HepG2 (cell line): ENCODE measurements around the gene PXDC1. TPM values are rescaled to one million over a fixed set of nuclear protein-coding genes. Genes with fewer than 3 reads are reported as not detected.

Experiments used
- AKNA ChIP-seq: sonication (generic); formaldehyde crosslinking; IDR thresholded peaks from 2 replicates; pipeline ENCODE4 v1.4.0; 2020; ENCODE audit warnings: missing genetic modification reagents, borderline replicate concordance
- ATF5 ChIP-seq: sonication (generic); formaldehyde crosslinking; IDR thresholded peaks from 2 replicates; pipeline ENCODE4 v1.4.0; 2020; ENCODE audit warnings: mild to moderate bottlenecking, low read depth, missing genetic modification reagents
- DBP ChIP-seq: sonication (generic); formaldehyde crosslinking; IDR thresholded peaks from 2 replicates; pipeline ENCODE4 v1.4.0; 2020; ENCODE audit warnings: missing genetic modification reagents; ENCODE audit errors: not compliant biosample characterization
- EZH2 ChIP-seq: conservative IDR thresholded peaks from 2 replicates; pipeline ENCODE4 v1.6.1; 2012; ENCODE audit warnings: mild to moderate bottlenecking, low read depth, low read length, moderate library complexity
- FLYWCH1 ChIP-seq: sonication (generic); formaldehyde crosslinking; IDR thresholded peaks from 2 replicates; pipeline ENCODE4 v1.8.1; 2023; ENCODE audit warnings: mild to moderate bottlenecking, missing genetic modification reagents
- HIVEP1 ChIP-seq: sonication (generic); formaldehyde crosslinking; IDR thresholded peaks from 2 replicates; pipeline ENCODE4 v1.4.0; 2020; ENCODE audit warnings: mild to moderate bottlenecking, missing genetic modification reagents
- KDM3A ChIP-seq: IDR thresholded peaks from 2 replicates; pipeline ENCODE4 v1.6.1; 2018; ENCODE audit warnings: low read depth, missing compliant biosample characterization
- KDM6A ChIP-seq: IDR thresholded peaks from 2 replicates; pipeline ENCODE4 v1.6.1; 2016; ENCODE audit warnings: low read depth
- KLF15 ChIP-seq: sonication (generic); formaldehyde crosslinking; IDR thresholded peaks from 2 replicates; pipeline ENCODE4 v1.8.1; 2023; ENCODE audit warnings: borderline replicate concordance, mild to moderate bottlenecking, inconsistent platforms, missing genetic modification reagents, mixed read lengths
- MXD1 ChIP-seq: sonication (generic); formaldehyde crosslinking; IDR thresholded peaks from 2 replicates; pipeline ENCODE4 v1.4.0; 2020; ENCODE audit warnings: mild to moderate bottlenecking, missing genetic modification reagents
- NAIF1 ChIP-seq: sonication (generic); formaldehyde crosslinking; IDR thresholded peaks from 2 replicates; pipeline ENCODE4 v1.5.0; 2020; ENCODE audit warnings: mild to moderate bottlenecking, missing genetic modification reagents, borderline replicate concordance
- POLR2A ChIP-seq, 2 experiments: IDR thresholded peaks; 2 replicates each; pipeline ENCODE4 v1.6.1; 2011; ENCODE audit warnings: low read depth in 2 of 2, low read length in 2 of 2, mild to moderate bottlenecking in 1 of 2, moderate library complexity in 1 of 2; ENCODE audit not compliant: insufficient read depth in 1 of 2
- TAF1 ChIP-seq: sonication (generic); formaldehyde crosslinking; IDR thresholded peaks from 2 replicates; pipeline ENCODE4 v1.4.0; 2020; ENCODE audit warnings: missing genetic modification reagents
- WIZ ChIP-seq: sonication (generic); formaldehyde crosslinking; IDR thresholded peaks from 2 replicates; pipeline ENCODE4 v1.5.1; 2020; ENCODE audit warnings: mild to moderate bottlenecking, missing genetic modification reagents
- ZFP36 ChIP-seq: fragments of 150-350 bp; IDR thresholded peaks from 2 replicates; pipeline ENCODE4 v1.6.1; 2018; ENCODE audit warnings: borderline replicate concordance, low read length, low read depth; ENCODE audit not compliant: partially characterized antibody
- ZNF138 ChIP-seq: sonication (generic); formaldehyde crosslinking; IDR thresholded peaks from 2 replicates; pipeline ENCODE4 v1.5.0; 2020; ENCODE audit warnings: mild to moderate bottlenecking, low read depth, missing genetic modification reagents
- ZNF232 ChIP-seq: sonication (generic); formaldehyde crosslinking; IDR thresholded peaks from 2 replicates; pipeline ENCODE4 v1.4.0; 2020; ENCODE audit warnings: missing genetic modification reagents, borderline replicate concordance
- ZNF530 ChIP-seq: sonication (generic); formaldehyde crosslinking; IDR thresholded peaks from 2 replicates; pipeline ENCODE4 v1.5.0; 2020; ENCODE audit warnings: low read depth, mild to moderate bottlenecking, missing genetic modification reagents
- ZNF749 ChIP-seq: sonication (generic); formaldehyde crosslinking; IDR thresholded peaks from 2 replicates; pipeline ENCODE4 v1.8.0; 2022; ENCODE audit warnings: mild to moderate bottlenecking, missing genetic modification reagents, moderate library complexity, borderline replicate concordance
- polyA plus RNA-seq, 8 experiments: library from polyadenylated mRNA; depleted of rRNA in 3 of 8; stranded (reverse) in 7 of 8; unstranded in 1 of 8; fragments of >200 nt; fragmentation: Illumina TruSeq in 4 of 8; extraction: Trizol in 4 of 8; gene quantifications; 2 replicates each; pipeline versions ENCODE4 v1.2.1 to v1.2.3, GENCODE V29; 2011 to 2016; ENCODE audit warnings: low read depth in 4 of 8, missing spikeins in 1 of 8, mixed read lengths in 1 of 8; ENCODE audit not compliant: insufficient read depth in 1 of 8
- total RNA-seq, 5 experiments: library from RNA; depleted of rRNA; stranded (reverse); fragments of >200 nt; fragmentation: Illumina TruSeq; extraction: Trizol; gene quantifications; 2 replicates each; pipeline ENCODE4 v1.2.3, GENCODE V29; 2016; ENCODE audit warnings: low read depth in 1 of 5
- TF ChIP-seq, protein P1 (sequence below): sonication (generic); formaldehyde crosslinking; IDR thresholded peaks from 2 replicates; pipeline ENCODE4 v1.4.0; 2020; ENCODE audit warnings: mild to moderate bottlenecking, missing genetic modification reagents

The PXDC1 gene
- total and polyA plus RNA-seq, 2 of the 13 experiments (the other 11 are each of a cell fraction or from before 2014, with no cell fraction given), result 32.4 to 34.7 TPM

DNA sequence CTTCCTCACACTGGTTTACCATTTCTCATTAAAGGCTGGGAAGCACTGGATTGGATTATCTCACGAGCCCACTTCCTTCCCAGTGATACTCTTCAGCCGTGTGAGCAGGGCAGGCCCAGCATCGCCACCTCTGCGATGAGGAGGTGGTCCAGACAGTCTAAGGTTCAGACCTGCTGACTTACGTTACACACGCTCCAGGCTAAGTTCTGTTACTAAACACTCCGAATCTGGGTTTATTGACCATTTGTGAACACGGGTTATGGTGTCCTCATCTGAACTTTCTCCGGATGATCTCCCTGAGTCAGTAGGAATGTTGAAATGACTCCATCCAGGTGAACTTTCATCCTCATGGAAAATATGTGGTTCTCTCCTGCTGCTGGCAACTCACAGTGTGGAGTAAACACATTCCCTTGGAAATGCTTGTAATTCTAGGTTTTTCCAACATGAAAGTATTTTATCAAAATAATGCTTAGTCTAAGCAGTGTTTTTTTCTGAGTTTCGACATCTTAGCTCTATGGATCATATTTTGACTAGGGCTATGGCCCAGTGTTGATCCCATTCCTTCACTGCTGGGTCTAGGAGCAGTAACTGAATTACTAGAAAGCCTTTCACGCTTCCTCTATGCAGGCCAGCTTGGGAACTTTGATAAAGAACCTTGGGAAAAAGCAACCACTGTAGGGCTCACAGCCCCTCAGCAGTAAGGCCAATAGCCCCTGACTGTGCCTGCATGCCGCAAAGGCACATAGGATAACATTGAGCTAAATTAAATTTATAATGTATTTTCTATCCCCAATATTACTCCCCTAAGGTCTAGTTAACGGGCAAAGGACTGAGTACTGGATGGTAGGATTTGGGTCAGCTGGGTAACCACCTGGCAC lies 37.7 kb upstream of the PXDC1 start (continued):
- TF ChIP-seq DBP (CRISPR knock-in tag) (peak; percentile 84), AKNA (CRISPR knock-in tag) (no peak), MXD1 (CRISPR knock-in tag) (no peak), KDM3A (CRISPR knock-in tag) (no peak; the same call in none of the 2 replicates), KDM6A (CRISPR knock-in tag) (peak; percentile 96), ZFP36 (no peak), NAIF1 (CRISPR knock-in tag) (peak; percentile 96), KLF15 (no peak), WIZ (peak; percentile 87; the same call in 1 of the 2 replicates), ZNF530 (CRISPR knock-in tag) (no peak), EZH2 (no peak), ZNF749 (CRISPR knock-in tag) (no peak), FLYWCH1 (CRISPR knock-in tag) (no peak), TAF1 (peak; percentile 56), ATF5 (CRISPR knock-in tag) (0 out of 2 replicates have a peak, but pooled peaks have one; percentile 47), POLR2A (IDR thresholded peaks at IDR 0.05; ENCODE audit: insufficient read depth in 1 of 2, low read depth in 2 of 2, low read length in 2 of 2) (peak; percentile 72 to 88), HIVEP1 (peak; percentile 83; the same call in 1 of the 2 replicates), ZNF232 (CRISPR knock-in tag) (no peak), ZNF138 (CRISPR knock-in tag) (peak; percentile 34; the same call in 1 of the 2 replicates)
- TF ChIP-seq, protein P1, sequence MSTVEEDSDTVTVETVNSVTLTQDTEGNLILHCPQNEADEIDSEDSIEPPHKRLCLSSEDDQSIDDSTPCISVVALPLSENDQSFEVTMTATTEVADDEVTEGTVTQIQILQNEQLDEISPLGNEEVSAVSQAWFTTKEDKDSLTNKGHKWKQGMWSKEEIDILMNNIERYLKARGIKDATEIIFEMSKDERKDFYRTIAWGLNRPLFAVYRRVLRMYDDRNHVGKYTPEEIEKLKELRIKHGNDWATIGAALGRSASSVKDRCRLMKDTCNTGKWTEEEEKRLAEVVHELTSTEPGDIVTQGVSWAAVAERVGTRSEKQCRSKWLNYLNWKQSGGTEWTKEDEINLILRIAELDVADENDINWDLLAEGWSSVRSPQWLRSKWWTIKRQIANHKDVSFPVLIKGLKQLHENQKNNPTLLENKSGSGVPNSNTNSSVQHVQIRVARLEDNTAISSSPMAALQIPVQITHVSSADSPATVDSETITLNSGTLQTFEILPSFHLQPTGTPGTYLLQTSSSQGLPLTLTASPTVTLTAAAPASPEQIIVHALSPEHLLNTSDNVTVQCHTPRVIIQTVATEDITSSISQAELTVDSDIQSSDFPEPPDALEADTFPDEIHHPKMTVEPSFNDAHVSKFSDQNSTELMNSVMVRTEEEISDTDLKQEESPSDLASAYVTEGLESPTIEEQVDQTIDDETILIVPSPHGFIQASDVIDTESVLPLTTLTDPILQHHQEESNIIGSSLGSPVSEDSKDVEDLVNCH (CRISPR knock-in tag), result no peak
